Jurkat, Clone E6-1 (cell line): ENCODE data around the gene BUB1B. TPM values are rescaled to one million over a fixed set of nuclear protein-coding genes. Genes with fewer than 3 reads are reported as not detected.
"Not testable (repeated sequence)": the region's sequence is repeated elsewhere in the genome, so short reads cannot be mapped to it uniquely, and the experiment has no call there.

ENCODE experiments used
- DNase-seq: peaks from one replicate; pipeline ENCODE4 v3.0.0-alpha.2; 2011; ENCODE audit warnings: low read depth, low spot score
- H3K4me3 ChIP-seq: 2 replicates; pipeline ENCODE4 v1.5.1; 2011; ENCODE audit warnings: mild to moderate bottlenecking, low read length, control low read depth, moderate library complexity
- polyA plus RNA-seq: library from polyadenylated mRNA; unstranded; fragments of >200 nt; gene quantifications from one replicate; pipeline ENCODE4 v1.2.1, GENCODE V29; 2012; ENCODE audit warnings: missing spikeins; ENCODE audit not compliant: insufficient read length, insufficient read depth

Gene BUB1B, protein sequence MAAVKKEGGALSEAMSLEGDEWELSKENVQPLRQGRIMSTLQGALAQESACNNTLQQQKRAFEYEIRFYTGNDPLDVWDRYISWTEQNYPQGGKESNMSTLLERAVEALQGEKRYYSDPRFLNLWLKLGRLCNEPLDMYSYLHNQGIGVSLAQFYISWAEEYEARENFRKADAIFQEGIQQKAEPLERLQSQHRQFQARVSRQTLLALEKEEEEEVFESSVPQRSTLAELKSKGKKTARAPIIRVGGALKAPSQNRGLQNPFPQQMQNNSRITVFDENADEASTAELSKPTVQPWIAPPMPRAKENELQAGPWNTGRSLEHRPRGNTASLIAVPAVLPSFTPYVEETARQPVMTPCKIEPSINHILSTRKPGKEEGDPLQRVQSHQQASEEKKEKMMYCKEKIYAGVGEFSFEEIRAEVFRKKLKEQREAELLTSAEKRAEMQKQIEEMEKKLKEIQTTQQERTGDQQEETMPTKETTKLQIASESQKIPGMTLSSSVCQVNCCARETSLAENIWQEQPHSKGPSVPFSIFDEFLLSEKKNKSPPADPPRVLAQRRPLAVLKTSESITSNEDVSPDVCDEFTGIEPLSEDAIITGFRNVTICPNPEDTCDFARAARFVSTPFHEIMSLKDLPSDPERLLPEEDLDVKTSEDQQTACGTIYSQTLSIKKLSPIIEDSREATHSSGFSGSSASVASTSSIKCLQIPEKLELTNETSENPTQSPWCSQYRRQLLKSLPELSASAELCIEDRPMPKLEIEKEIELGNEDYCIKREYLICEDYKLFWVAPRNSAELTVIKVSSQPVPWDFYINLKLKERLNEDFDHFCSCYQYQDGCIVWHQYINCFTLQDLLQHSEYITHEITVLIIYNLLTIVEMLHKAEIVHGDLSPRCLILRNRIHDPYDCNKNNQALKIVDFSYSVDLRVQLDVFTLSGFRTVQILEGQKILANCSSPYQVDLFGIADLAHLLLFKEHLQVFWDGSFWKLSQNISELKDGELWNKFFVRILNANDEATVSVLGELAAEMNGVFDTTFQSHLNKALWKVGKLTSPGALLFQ
- polyA plus RNA-seq: 138 TPM

GRCh38 chr15:40160689-40161688 lies at the start of gene BUB1B:
BUB1B (plus strand) TSS chr15:40161069; CDS start chr15:40161221, 152 bp downstream.
- peak within 1 kb of the TSS; percentile 98 for H3K4me3 ChIP-seq
- peak; percentile 95 for DNase-seq

GRCh38 chr15:40111888-40112287 lies 49.0 kb upstream of the BUB1B start:
- no peak for DNase-seq
- no peak overlapping the region for H3K4me3 ChIP-seq

DNA sequence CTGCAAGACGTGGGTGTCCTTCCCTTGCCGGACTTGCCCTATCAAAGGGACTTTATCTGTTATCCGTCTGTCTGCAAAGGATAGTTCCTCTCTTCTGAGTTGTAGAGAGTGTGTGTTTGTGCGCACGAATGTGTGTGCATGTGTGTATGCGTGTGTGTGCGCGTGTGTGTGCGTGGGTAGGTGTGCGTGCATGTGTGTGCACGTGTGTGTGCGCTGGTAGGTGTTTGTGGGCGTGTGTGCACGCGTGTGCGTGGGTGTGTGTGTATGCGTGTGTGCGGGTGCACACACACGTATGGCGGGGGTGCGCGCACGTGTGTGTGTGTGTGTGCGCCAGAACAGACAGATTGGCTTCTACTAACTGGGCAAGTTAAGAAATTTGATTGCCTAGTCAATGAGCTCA lies 48.1 kb upstream of the BUB1B start:
- H3K4me3 ChIP-seq: no peak overlapping the region
- no peak for DNase-seq

- no peak overlapping the region for H3K4me3 ChIP-seq
- no peak for DNase-seq
These were observed 46.7 kb upstream of the BUB1B start for GRCh38 chr15:40114218-40114617.

- H3K4me3 ChIP-seq: peak overlapping the region; percentile 36; the same call in 1 of the 2 replicates
- not testable (repeated sequence) for DNase-seq
These were observed 45.8 kb upstream of the BUB1B start for GRCh38 chr15:40115106-40115505.

DNA sequence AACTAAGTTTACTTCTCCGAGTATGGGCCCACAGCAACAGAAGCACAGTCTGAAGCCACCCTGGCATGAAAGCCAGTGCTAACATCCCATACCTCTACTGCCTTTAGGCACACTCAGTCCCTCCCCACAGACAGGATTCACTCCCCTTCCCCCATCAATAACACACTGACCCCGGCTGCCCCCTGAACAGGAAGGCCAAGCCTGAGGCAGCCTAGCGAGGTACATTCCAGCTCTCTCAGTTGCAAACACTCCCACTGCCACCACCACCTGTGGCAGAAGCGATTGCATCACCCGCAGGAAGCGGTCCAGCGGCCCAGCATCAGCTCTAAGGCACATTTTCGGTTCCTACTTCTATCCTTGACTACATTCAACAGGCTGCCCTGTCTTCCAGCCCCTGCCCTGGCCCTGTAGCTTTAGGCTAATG lies 45.2 kb upstream of the BUB1B start:
- DNase-seq: peak; percentile 89

GRCh38 chr15:40118473-40118872 lies 42.4 kb upstream of the BUB1B start:
- no peak overlapping the region for H3K4me3 ChIP-seq
- DNase-seq: no peak

More for the DNA sequence above, 45.2 kb upstream of the BUB1B start:
- H3K4me3 ChIP-seq: peak overlapping the region; percentile 36

GRCh38 chr15:40121911-40122638 lies 38.8 kb upstream of the BUB1B start:
- no peak for DNase-seq
- no peak overlapping the region for H3K4me3 ChIP-seq

GRCh38 chr15:40122989-40123388 lies 37.9 kb upstream of the BUB1B start:
- H3K4me3 ChIP-seq, DNase-seq: not testable (repeated sequence)

GRCh38 chr15:40123863-40124262 lies 37.0 kb upstream of the BUB1B start:
- not testable (repeated sequence) for H3K4me3 ChIP-seq, DNase-seq

- not testable (repeated sequence) for H3K4me3 ChIP-seq, DNase-seq
These were observed 36.5 kb upstream of the BUB1B start for GRCh38 chr15:40124333-40124732.

DNA sequence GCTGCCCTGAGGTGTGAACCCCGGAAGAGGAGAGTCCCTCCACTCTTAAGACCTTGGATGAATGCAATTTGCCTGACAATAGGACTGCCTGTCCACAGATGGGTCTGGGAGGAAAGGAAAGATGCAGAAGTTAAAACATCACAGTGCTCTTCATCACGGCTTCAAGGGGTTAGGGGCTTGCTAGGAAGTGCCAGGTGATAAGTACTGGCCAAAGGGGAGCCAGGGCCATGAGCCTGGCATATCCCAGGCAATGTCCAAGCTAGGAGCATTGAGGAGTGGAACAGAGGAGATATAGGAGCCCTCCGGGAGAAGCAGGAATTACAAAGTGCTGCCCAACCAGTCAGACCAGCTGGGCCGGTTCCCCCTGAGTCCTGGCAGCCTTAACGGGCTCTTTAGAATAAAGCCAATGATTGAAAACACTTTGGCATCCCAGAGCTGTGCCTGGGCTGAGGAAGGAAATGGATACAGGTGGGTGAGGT lies 36.0 kb upstream of the BUB1B start:
- H3K4me3 ChIP-seq, DNase-seq: not testable (repeated sequence)

- H3K4me3 ChIP-seq: no peak overlapping the region
- DNase-seq: no peak
These were observed 34.9 kb upstream of the BUB1B start for GRCh38 chr15:40125950-40126349.

DNA sequence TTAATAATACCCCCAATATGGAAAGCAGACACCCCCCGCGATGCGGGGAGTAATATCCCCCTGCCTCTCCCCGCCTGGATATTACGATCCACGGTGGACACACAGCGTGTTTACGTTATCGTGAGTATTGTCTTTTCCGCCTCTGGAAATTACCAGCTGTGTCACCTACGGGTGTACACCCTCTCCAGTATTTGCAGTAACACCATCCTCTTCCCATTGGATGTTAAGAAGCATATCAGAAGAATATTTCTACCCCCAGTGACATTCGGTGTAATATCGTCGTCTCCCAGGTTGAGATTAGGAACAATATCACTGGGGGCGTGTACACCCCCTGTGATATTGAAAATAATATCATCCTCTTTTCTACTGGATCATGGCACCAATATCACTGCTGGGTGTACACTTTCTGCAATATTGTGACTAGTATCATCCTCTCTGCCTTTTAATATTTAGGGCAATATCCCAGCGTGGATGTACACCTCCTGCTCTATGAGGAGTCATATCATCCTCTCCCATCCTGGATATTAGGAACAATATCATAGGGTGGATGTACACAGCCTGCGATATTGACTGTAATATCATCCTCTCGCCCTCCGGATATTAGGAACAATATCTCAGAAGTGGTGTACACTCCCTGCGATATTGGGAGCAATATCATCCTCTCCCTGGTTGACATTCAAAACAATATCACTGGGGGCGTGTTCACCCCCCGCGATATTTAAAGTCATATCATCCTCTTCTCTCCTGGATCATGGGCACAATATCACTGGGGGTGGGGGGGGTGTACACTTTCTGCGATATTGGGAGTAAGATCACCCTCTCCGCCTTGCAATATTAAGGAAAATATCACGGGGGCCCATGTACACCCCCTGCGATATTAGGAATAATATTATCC lies 31.9 kb upstream of the BUB1B start:
- DNase-seq: no peak
- no peak overlapping the region for H3K4me3 ChIP-seq

- H3K4me3 ChIP-seq: no peak overlapping the region
- DNase-seq: no peak
These were observed 30.8 kb upstream of the BUB1B start for GRCh38 chr15:40130118-40130517.

DNA sequence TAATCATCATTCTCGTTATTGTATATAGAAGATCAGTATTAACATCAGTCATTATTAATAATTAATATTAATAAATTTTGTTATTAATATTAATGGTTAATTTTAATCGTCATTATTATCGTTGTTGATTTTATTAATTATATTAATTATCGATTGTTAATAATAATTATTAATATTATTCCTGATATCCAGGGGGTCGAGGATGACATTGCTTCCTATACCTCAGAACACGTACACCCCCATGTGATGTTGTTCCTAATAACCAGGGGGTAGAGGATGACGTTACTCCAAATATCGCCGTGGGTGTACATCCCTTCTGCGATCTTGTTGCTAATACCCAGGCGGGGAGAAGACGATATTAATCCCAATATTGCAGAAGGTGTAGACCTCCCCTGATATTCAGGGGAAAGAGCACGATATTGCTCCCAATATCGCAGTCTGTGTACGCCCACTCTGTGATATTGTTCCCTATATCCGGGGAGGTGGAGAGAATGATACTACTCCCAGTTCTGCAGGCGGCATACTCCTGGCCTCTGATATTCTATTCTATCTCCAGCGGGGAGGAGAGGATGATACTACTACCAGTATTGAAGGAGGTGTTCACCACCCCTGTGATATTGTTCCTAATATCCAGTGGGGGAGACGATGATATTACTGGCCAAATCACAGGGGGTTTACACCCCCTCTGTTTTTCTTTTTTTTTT lies 29.9 kb upstream of the BUB1B start:
- H3K4me3 ChIP-seq: no peak overlapping the region
- no peak for DNase-seq
